NCI-H146 treated with DMSO at 0.1 percent for 48 hours (cell line): ENCODE data around the gene SPRED3.
A peak's percentile ranks its signal among the peaks of the same experiment; 100 is the strongest.
"Not testable (repeated sequence)": the region's sequence is repeated elsewhere in the genome, so short reads cannot be mapped to it uniquely, and the experiment has no call there.

ENCODE experiments used
- DNase-seq: peaks from one replicate; lab custom pipeline; 2025; ENCODE audit not compliant: unreplicated experiment; lab: John Stamatoyannopoulos, UW

Gene SPRED3

DNA sequence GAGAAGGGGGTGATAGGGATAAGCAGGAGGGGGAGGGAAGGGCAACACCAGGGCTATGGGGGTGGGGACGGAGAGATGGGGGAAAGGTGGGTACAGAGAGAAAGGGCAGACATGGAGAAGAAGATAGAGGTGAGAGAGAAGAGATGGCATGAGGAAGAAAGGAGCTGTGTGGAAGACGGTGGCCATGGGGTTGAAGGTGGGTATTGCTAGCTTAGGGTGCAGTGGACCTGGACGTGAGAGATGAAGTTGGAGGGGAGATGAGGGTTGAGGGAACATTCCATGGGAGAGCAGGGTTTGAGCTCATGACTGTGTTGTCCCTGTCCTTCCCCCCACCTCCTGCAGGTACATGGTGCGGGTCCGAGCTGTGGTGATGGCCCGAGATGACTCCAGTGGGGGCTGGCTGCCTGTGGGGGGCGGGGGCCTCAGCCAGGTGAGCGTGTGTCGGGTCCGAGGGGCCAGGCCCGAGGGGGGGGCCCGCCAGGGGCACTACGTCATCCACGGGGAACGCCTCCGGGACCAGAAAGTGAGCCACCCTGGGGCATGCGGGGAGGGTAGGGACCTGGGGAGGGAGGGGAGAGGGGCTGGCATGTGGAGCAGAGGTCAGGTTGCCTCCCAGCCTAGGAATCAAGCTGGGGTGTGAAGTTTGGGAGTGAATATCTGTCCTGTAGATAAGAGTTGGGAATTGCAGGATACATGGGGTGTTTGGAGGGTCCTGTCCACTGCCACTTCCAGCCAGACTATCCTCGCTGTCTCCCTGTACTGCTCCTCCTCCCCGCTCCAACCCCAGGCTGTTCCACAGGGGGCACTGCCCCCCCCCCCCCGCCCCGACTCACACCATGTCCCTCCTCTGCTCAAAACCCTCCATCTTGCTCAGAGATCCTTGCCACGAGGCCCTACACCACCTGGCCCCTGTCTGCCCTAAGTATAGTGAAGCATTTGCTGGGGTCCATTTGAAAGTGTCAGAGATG, 1.7 kb downstream of the SPRED3 start:
- DNase-seq = no peak

DNA sequence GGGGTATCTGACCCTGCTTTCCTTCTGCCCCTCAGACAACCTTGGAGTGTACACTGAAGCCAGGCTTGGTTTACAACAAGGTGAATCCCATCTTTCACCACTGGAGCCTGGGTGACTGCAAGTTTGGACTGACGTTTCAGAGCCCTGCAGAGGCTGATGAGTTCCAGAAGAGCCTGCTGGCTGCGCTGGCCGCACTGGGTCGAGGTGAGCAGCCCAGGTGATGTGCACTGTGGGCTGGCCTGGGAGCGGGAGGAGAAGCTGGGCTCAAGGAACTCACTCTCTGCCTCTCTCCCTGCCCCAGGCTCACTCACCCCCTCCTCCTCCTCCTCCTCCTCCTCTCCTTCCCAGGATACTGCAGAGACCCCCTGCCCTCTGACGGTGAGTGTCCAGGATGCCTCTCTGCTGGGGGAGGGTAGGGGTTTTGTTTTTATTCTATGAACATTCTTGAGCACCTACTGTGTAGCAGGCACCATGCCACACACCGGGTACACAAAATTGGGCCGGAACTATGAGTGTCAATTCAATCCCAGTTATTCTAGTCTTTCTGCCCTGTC, 3.5 kb downstream of the SPRED3 start:
- no peak for DNase-seq

DNA sequence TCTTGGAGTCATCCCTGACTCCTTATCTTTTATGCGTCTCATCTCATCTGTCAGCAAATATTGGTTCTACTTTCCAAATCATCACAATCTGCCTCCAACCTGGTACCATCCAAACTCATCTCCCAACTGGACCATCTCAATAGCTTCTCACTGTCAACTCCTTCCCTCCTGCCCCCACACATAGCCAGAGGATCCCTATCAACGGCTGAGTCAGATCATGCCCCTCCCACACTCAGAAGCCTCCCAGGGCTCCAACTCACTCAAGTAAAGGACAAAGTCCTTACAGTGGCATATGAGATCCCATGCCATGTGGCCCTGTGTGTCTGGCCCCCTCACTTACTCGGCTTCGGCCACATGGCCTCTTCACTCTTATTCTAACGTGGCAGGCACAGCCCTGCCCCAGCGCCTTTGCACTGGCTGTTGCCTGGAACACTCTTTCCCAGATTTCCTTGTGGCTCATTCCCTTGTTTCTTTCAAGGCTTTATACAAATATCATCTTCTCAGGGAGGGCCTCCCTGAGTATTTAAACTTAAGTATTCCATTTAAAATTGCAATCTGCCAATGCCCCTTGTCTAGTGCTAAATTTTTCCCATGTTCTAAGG, 4.3 kb downstream of the SPRED3 start:
- DNase-seq = no peak

GRCh38 chr19:38394488-38394887, 6.0 kb downstream of the SPRED3 start:
- DNase-seq = peak; percentile 53

- no peak for DNase-seq
Measured at GRCh38 chr19:38395381-38396114, 7.1 kb downstream of the SPRED3 start.

DNA sequence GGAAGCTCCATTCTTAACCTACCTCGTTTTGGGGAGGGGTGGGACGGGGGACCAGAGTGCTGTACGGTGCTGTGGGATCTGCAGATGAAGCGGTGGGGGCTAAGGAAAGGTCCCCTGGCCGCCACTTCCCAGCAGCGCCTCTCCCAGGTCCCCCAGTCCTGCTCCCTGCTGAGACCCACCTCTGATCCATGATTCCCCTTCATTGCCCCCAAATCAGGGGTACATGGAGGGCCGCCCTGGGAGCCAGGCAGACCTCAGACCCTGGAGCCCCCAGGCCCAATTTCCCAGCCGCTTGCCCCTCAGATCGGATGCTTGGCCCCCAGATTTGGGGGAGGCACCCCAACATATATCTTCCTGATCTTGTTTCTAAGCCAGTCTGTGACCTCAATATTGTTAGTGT, 10.6 kb downstream of the SPRED3 start:
- DNase-seq = no peak

GRCh38 chr19:38399537-38399936, 11.0 kb downstream of the SPRED3 start:
- no peak for DNase-seq

GRCh38 chr19:38400361-38400760, 11.9 kb downstream of the SPRED3 start:
- DNase-seq = no peak

GRCh38 chr19:38401148-38401547, 12.7 kb downstream of the SPRED3 start:
- peak; percentile 5 for DNase-seq

GRCh38 chr19:38402623-38402966, 14.1 kb downstream of the SPRED3 start:
- DNase-seq = no peak

- DNase-seq = peak; percentile 92
Measured at GRCh38 chr19:38402967-38403674, 14.6 kb downstream of the SPRED3 start, which contains the start of gene FAM98C. FAM98C (plus strand) TSS chr19:38403093; CDS start chr19:38403154, 61 bp downstream.

- no peak for DNase-seq
Measured at GRCh38 chr19:38404858-38405257, 16.4 kb downstream of the SPRED3 start.

GRCh38 chr19:38405276-38405675, 16.8 kb downstream of the SPRED3 start:
- no peak for DNase-seq

- DNase-seq = no peak
Measured at GRCh38 chr19:38409631-38410133, 21.2 kb downstream of the SPRED3 start.

DNA sequence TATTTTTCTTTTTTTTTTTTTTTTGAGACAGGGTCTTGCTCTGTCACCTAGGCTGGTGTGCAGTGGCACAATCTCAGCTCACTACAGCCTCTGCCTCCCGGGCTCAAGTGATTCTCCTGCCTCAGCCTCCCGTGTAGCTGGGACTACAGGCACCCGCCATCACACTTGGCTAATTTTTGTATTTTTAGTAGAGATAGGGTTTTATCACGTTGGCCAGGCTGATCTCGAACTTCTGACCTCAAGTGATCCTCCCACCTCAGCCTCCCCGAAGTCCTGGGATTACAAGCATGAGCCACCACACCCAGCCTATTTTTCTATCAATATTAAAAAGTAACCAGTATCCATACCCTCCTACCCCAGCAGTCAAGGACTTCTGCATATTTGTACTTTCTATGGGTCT, 21.9 kb downstream of the SPRED3 start:
- not testable (repeated sequence) for DNase-seq

DNA sequence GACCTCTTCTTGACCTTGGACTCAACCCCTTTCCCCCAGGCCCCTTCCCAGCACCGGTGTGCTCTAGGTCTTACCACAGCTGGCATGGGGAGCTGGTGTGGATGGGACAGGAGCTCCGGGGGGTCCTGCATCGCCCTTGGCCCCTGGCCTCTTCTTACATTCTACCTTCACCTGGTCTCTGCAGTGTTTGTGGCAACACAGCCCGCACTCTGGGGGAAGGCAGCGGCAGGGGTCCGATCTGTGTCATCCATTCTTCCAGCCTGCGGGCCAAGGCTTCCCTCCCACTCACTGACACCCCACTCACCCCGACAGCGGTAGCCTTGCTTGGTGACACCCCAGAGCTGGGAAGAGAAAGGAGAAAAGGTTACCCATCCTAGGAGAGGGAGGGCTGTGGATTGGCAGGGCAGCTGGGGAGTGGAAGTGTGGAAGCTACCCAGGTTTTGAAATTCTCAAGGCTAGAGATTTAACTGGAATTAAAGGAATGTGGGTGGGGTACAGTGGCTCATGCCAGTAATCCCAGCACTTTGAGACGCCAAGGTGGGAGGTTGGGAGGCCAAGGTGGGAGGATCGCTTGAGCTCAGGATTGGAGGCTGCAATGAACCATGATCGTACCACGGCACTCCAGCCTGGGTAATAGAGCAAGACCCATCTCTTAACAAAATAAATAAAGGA, 22.7 kb downstream of the SPRED3 start:
- no peak for DNase-seq

- not testable (repeated sequence) for DNase-seq
Measured at GRCh38 chr19:38411898-38412297, 23.4 kb downstream of the SPRED3 start.

- DNase-seq = no peak
Measured at GRCh38 chr19:38412491-38412890, 24.0 kb downstream of the SPRED3 start.

- DNase-seq = no peak
Measured at GRCh38 chr19:38412961-38413360, 24.5 kb downstream of the SPRED3 start.

DNA sequence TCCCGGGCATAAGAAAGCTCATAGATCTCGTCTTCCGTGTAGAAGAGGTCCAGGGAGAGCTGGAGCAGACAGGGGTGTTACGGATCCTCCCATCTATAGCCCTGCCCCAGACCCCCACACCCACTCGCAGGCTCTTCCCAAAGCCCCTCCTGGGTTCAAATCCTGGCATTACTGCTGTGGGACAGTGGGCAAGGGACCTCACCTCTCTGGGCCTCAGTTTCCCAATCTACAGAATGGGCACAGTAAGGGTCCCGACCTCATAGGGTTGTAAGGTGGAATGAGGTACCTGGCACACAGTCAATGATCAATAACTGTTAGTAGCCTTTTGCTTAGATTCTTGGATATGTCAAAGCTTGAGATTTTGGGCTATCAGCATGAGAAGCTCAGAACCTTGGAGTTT, 24.9 kb downstream of the SPRED3 start:
- no peak for DNase-seq
